Gastrocnemius medialis (tissue), 4 donors: Measurements from ENCODE around the gene SCP2.

Experiments used
- POLR2A ChIP-seq, 2 donors: fragments of 450-650 bp; IDR thresholded peaks; one replicate each; pipeline ENCODE4 v1.6.1; 2017; ENCODE audit warnings: antibody characterized with exemption in 2 of 2, mild to moderate bottlenecking in 2 of 2, moderate library complexity in 2 of 2
- TF ChIP-seq, protein P1 (sequence below), 5 experiments: fragments of 450-650 bp in 3 of 5; fragments of 200-600 bp in 2 of 5; sonication (generic) in 2 of 5; IDR thresholded peaks in 4 of 5; conservative IDR thresholded peaks in 1 of 5; 1 replicate in 4 of 5; 2 replicates in 1 of 5; pipeline ENCODE4 v1.5.1; 2016 to 2019; ENCODE audit warnings: antibody characterized with exemption in 5 of 5, mild to moderate bottlenecking in 3 of 5, moderate library complexity in 3 of 5

DNA sequence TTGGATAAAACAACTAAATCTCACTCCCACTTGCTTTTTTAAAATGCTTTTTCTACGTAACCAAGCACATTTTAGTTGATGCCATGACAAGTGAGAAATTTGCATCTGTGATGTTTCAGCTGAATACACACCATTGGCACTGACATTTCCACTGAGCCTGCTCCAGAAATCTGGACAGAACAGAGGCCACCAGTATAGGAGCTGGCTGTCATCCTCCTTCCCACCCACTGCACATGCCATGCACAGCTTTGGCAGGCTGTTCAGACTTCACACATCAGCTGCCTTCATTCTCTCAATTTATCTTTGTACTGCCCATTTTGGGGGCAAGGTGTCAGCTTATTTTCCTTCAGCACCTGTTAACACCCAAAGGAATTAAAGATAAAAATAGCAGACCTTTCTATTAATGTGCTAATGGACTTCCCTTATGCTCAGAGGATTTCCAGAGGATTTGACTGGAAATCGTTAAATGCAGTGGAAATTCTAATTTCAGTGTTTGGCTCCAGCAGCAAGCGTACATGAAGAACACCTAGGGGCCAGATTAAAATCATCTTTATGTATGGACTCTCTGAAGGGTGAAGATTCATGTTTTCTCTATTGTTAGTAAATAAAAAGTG is 122.0 kb downstream of the SCP2 start:
- no peak for TF ChIP-seq POLR2A (IDR thresholded peaks at IDR 0.05)
- TF ChIP-seq, protein P1, sequence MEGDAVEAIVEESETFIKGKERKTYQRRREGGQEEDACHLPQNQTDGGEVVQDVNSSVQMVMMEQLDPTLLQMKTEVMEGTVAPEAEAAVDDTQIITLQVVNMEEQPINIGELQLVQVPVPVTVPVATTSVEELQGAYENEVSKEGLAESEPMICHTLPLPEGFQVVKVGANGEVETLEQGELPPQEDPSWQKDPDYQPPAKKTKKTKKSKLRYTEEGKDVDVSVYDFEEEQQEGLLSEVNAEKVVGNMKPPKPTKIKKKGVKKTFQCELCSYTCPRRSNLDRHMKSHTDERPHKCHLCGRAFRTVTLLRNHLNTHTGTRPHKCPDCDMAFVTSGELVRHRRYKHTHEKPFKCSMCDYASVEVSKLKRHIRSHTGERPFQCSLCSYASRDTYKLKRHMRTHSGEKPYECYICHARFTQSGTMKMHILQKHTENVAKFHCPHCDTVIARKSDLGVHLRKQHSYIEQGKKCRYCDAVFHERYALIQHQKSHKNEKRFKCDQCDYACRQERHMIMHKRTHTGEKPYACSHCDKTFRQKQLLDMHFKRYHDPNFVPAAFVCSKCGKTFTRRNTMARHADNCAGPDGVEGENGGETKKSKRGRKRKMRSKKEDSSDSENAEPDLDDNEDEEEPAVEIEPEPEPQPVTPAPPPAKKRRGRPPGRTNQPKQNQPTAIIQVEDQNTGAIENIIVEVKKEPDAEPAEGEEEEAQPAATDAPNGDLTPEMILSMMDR (IDR thresholded peaks at IDR 0.05 in 4 of 5, conservative IDR thresholded peaks at IDR 0.05 in 1 of 5): no peak
